Measurements from ENCODE around the gene ZNF804A.

The ZNF804A gene

GRCh38 chr2:184971546-184972068 is 373.3 kb downstream of the ZNF804A start:
- DNase-seq: no peak

Measured in NCI-H446 (cell line).